ENCODE measurements around the gene ZBED3. TPM values are rescaled to one million over a fixed set of nuclear protein-coding genes. Genes with fewer than 3 reads are reported as not detected.

Gene ZBED3
- polyA plus RNA-seq, 1 donor from 2014 or later: 0.56 TPM

DNA sequence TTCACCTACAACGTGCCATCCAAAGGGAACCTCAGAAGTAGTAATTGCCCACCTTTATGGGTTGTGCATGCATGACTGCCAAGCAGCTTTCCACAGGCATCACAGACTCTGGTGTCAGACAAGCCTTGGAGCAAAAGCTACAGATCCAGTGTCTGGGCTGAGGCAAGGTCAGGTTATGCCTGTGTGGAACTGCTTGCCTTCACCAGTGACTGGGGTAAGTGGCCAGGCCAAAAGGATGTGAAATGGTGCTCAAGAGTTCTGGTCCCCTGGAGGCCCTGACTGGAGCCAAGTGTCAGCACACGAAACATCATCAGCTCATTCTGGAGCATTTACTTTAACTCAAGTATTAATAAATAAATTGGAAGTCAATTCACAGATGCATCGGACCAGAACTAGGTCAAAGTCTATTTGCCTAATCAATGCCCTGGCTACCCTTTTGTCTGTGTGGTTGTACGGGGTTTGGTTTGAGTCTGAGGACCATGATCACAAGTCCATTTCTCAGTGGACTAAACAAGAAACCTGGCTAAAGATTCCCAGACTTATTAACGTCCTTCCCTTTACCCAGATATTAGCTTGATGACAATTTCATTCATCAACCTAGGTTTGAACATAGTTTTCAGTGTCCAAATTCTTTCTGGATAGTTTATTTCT, 41.5 kb upstream of the ZBED3 start:
- no peaks in the 10 kb centered on the region for H4K20me1 ChIP-seq (ENCODE audit: insufficient read depth)
- no peak overlapping the region for H2AFZ ChIP-seq (ENCODE audit: low read depth, low read length)
- H3K79me2 ChIP-seq (replicated peaks; ENCODE audit: insufficient read depth, low read length): no peaks in the 10 kb centered on the region
- TF ChIP-seq MXI1 (conservative IDR thresholded peaks at IDR 0.05; ENCODE audit: poor library complexity, severe bottlenecking): no peak
- no peak for TF ChIP-seq REST (IDR thresholded peaks at IDR 0.05; ENCODE audit: borderline replicate concordance)
- TF ChIP-seq POLR2AphosphoS5 (IDR thresholded peaks at IDR 0.05): no peak
- no peak for TF ChIP-seq TAF1 (IDR thresholded peaks at IDR 0.05; ENCODE audit: low read depth)
- TF ChIP-seq EP300 (conservative IDR thresholded peaks at IDR 0.05; ENCODE audit: poor library complexity, severe bottlenecking): no peak
- TF ChIP-seq SMC3 (conservative IDR thresholded peaks at IDR 0.05; ENCODE audit: poor library complexity): no peak
- no peak for TF ChIP-seq EZH2 (IDR thresholded peaks at IDR 0.05; ENCODE audit: borderline replicate concordance, insufficient read depth, low read length, poor library complexity, severe bottlenecking)
- H3K4me2 ChIP-seq (ENCODE audit: low read length): no peak overlapping the region
- no peak overlapping the region for H3K27ac ChIP-seq (ENCODE audit: low read length)
- no peak overlapping the region for H3K9ac ChIP-seq (ENCODE audit: low read length)
- no peaks in the 10 kb centered on the region for H3K9me2 ChIP-seq (ENCODE audit: insufficient read depth, low read length)
- H3K27me3 ChIP-seq (ENCODE audit: insufficient read depth, low read depth, low read length): no peaks in the 10 kb centered on the region
- no peak overlapping the region for H3K4me3 ChIP-seq (ENCODE audit: low read length)
- no peaks in the 10 kb centered on the region for H3K9me3 ChIP-seq (ENCODE audit: low read length)
- H3F3A ChIP-seq (ENCODE audit: insufficient read depth, low read length, poor library complexity, severe bottlenecking): no peaks in the 10 kb centered on the region
- no peaks in the 10 kb centered on the region for H3K36me3 ChIP-seq (ENCODE audit: insufficient read depth, low read length)

GRCh38 chr5:77123057-77123456, 36.0 kb upstream of the ZBED3 start:
- Histone ChIP-seq H4K20me1 (ENCODE audit: insufficient read depth) (no peaks in the 10 kb centered on the region), H3K9ac (ENCODE audit: low read length) (no peak overlapping the region), H3K4me2 (ENCODE audit: low read length) (no peak overlapping the region), H3K27ac (ENCODE audit: low read length) (no peak overlapping the region), H3K36me3 (ENCODE audit: insufficient read depth, low read length) (no peaks in the 10 kb centered on the region), H3F3A (ENCODE audit: insufficient read depth, low read length, poor library complexity, severe bottlenecking) (no peaks in the 10 kb centered on the region), H3K9me2 (ENCODE audit: insufficient read depth, low read length) (no peaks in the 10 kb centered on the region), H2AFZ (ENCODE audit: low read depth, low read length) (no peak overlapping the region), H3K79me2 (replicated peaks; ENCODE audit: insufficient read depth, low read length) (no peaks in the 10 kb centered on the region), H3K27me3 (ENCODE audit: insufficient read depth, low read depth, low read length) (no peaks in the 10 kb centered on the region), H3K4me3 (ENCODE audit: low read length) (no peak overlapping the region), H3K9me3 (ENCODE audit: low read length) (no peaks in the 10 kb centered on the region)
- TF ChIP-seq CTCF (IDR thresholded peaks at IDR 0.05; ENCODE audit: poor library complexity, severe bottlenecking): no peak
- no peak for TF ChIP-seq EP300 (conservative IDR thresholded peaks at IDR 0.05; ENCODE audit: poor library complexity, severe bottlenecking)
- no peak for TF ChIP-seq RAD21 (conservative IDR thresholded peaks at IDR 0.05)
- TF ChIP-seq TAF1 (IDR thresholded peaks at IDR 0.05; ENCODE audit: low read depth): no peak
- TF ChIP-seq SMC3 (conservative IDR thresholded peaks at IDR 0.05; ENCODE audit: poor library complexity): no peak
- TF ChIP-seq REST (IDR thresholded peaks at IDR 0.05; ENCODE audit: borderline replicate concordance): no peak
- TF ChIP-seq POLR2AphosphoS5 (IDR thresholded peaks at IDR 0.05): no peak
- TF ChIP-seq EZH2 (IDR thresholded peaks at IDR 0.05; ENCODE audit: borderline replicate concordance, insufficient read depth, low read length, poor library complexity, severe bottlenecking): no peak
- no peak for TF ChIP-seq MXI1 (conservative IDR thresholded peaks at IDR 0.05; ENCODE audit: poor library complexity, severe bottlenecking)
